ENCODE data around the gene NRXN3. TPM values are rescaled to one million over a fixed set of nuclear protein-coding genes. Genes with fewer than 3 reads are reported as not detected.

NRXN3 gene
- total RNA-seq, 1 experiment from 2014 or later = not detected

GRCh38 chr14:78637908-78638475 is 467.8 kb downstream of the NRXN3 start:
- H3K27ac ChIP-seq = no peak overlapping the region
- H3F3A ChIP-seq (ENCODE audit: insufficient read depth, low read depth) = no peaks in the 10 kb centered on the region
- no peaks in the 10 kb centered on the region for H3K79me2 ChIP-seq (ENCODE audit: low read depth)
- H3K36me3 ChIP-seq (ENCODE audit: low read depth) = no peaks in the 10 kb centered on the region
- no peaks in the 10 kb centered on the region for H3K27me3 ChIP-seq (ENCODE audit: insufficient read depth, low read depth)
- no peak overlapping the region for H2AFZ ChIP-seq
- no peak for TF ChIP-seq CTCF (conservative IDR thresholded peaks at IDR 0.05)
- TF ChIP-seq EZH2 (IDR thresholded peaks at IDR 0.05; ENCODE audit: low read depth) = no peak
- intact Hi-C loops (cut with micrococcal nuclease; ENCODE audit: unreplicated experiment) = no loop called here
- no TSS peak for BruUV-seq (replicated peaks)
- no peak for DNase-seq
- H3K4me2 ChIP-seq = no peak overlapping the region
- no peak overlapping the region for H3K4me3 ChIP-seq
- H3K9me2 ChIP-seq (ENCODE audit: insufficient read depth) = no peaks in the 10 kb centered on the region
- H4K20me1 ChIP-seq (ENCODE audit: insufficient read depth) = no peaks in the 10 kb centered on the region
- ChIA-PET CTCF (no interaction called here), POLR2A (ENCODE audit: unreplicated experiment) (no interaction called here)
- no peaks in the 10 kb centered on the region for H3K4me1 ChIP-seq (replicated peaks; ENCODE audit: insufficient read depth)
- no peaks in the 10 kb centered on the region for H3K9me3 ChIP-seq (ENCODE audit: insufficient read depth, low read depth)

GRCh38 chr14:78638926-78639325 is 468.8 kb downstream of the NRXN3 start:
- DNase-seq = no peak
- intact Hi-C loops (cut with micrococcal nuclease; ENCODE audit: unreplicated experiment) = no loop called here
- no peak overlapping the region for H2AFZ ChIP-seq
- H3K36me3 ChIP-seq (ENCODE audit: low read depth) = no peaks in the 10 kb centered on the region
- no peak overlapping the region for H3K4me3 ChIP-seq
- H3K4me2 ChIP-seq = no peak overlapping the region
- ChIA-PET POLR2A (ENCODE audit: unreplicated experiment) (no interaction called here), CTCF (no interaction called here)
- H3K9me3 ChIP-seq (ENCODE audit: insufficient read depth, low read depth) = no peaks in the 10 kb centered on the region
- H3K79me2 ChIP-seq (ENCODE audit: low read depth) = no peaks in the 10 kb centered on the region
- no peaks in the 10 kb centered on the region for H3K9me2 ChIP-seq (ENCODE audit: insufficient read depth)
- BruUV-seq (replicated peaks) = no TSS peak
- TF ChIP-seq EZH2 (IDR thresholded peaks at IDR 0.05; ENCODE audit: low read depth) (no peak), CTCF (conservative IDR thresholded peaks at IDR 0.05) (no peak)
- no peaks in the 10 kb centered on the region for H4K20me1 ChIP-seq (ENCODE audit: insufficient read depth)
- no peaks in the 10 kb centered on the region for H3K4me1 ChIP-seq (replicated peaks; ENCODE audit: insufficient read depth)
- no peak overlapping the region for H3K27ac ChIP-seq
- H3F3A ChIP-seq (ENCODE audit: insufficient read depth, low read depth) = no peaks in the 10 kb centered on the region
- H3K27me3 ChIP-seq (ENCODE audit: insufficient read depth, low read depth) = no peaks in the 10 kb centered on the region

GRCh38 chr14:78644824-78645559 is 474.8 kb downstream of the NRXN3 start:
- Histone ChIP-seq H3K27ac (no peak overlapping the region), H3K4me3 (no peak overlapping the region), H3K79me2 (ENCODE audit: low read depth) (no peaks in the 10 kb centered on the region), H3K27me3 (ENCODE audit: insufficient read depth, low read depth) (peaks cover 21% of the 10 kb centered on the region), H2AFZ (no peak overlapping the region), H3K36me3 (ENCODE audit: low read depth) (no peaks in the 10 kb centered on the region), H4K20me1 (ENCODE audit: insufficient read depth) (no peaks in the 10 kb centered on the region), H3K4me1 (replicated peaks; ENCODE audit: insufficient read depth) (no peaks in the 10 kb centered on the region), H3F3A (ENCODE audit: insufficient read depth, low read depth) (no peaks in the 10 kb centered on the region), H3K9me3 (ENCODE audit: insufficient read depth, low read depth) (no peaks in the 10 kb centered on the region), H3K9me2 (ENCODE audit: insufficient read depth) (no peaks in the 10 kb centered on the region), H3K4me2 (no peak overlapping the region)
- BruUV-seq (replicated peaks) = no TSS peak
- CTCF ChIA-PET = no interaction called here
- POLR2A ChIA-PET (ENCODE audit: unreplicated experiment) = no interaction called here
- intact Hi-C loops (cut with micrococcal nuclease; ENCODE audit: unreplicated experiment) = no loop called here
- TF ChIP-seq CTCF (conservative IDR thresholded peaks at IDR 0.05) (no peak), EZH2 (IDR thresholded peaks at IDR 0.05; ENCODE audit: low read depth) (no peak)
- DNase-seq = no peak

Measured in PC-9 (cell line).